Liver (tissue), 9 donors: Measurements from ENCODE around the gene SMPD4. TPM values are rescaled to one million over a fixed set of nuclear protein-coding genes. Genes with fewer than 3 reads are reported as not detected.
"Not testable (repeated sequence)": the region's sequence is repeated elsewhere in the genome, so short reads cannot be mapped to it uniquely, and the experiment has no call there.

Experiments used
- DNase-seq: peaks from one replicate; pipeline ENCODE4 v3.0.0-alpha.2; 2017; ENCODE audit warnings: low spot score
- H3K27ac ChIP-seq, 2 donors: one replicate each; pipeline ENCODE4 v1.7.0; 2013; ENCODE audit warnings: inconsistent platforms in 2 of 2, low read length in 2 of 2, control low read depth in 1 of 2, low read depth in 1 of 2, mild to moderate bottlenecking in 1 of 2
- H3K27me3 ChIP-seq, 4 donors: one replicate each; pipeline versions ENCODE4 v1.6.1 to v1.7.0; 2013; ENCODE audit warnings: low read length in 3 of 4, inconsistent platforms in 1 of 4, mild to moderate bottlenecking in 1 of 4, moderate library complexity in 1 of 4; ENCODE audit not compliant: control insufficient read depth in 4 of 4, insufficient read depth in 4 of 4
- H3K36me3 ChIP-seq, 4 donors: one replicate each; pipeline versions ENCODE4 v1.6.1 to v1.7.0; 2013; ENCODE audit warnings: low read length in 3 of 4, mild to moderate bottlenecking in 3 of 4, low read depth in 1 of 4, moderate library complexity in 1 of 4; ENCODE audit not compliant: control insufficient read depth in 4 of 4, insufficient read depth in 3 of 4
- H3K4me1 ChIP-seq, 4 donors: one replicate each; pipeline versions ENCODE4 v1.6.1 to v1.7.0; 2013; ENCODE audit warnings: low read length in 3 of 4, mild to moderate bottlenecking in 3 of 4, moderate library complexity in 1 of 4; ENCODE audit not compliant: control insufficient read depth in 4 of 4, insufficient read depth in 4 of 4
- H3K4me3 ChIP-seq, 3 donors: one replicate each; pipeline versions ENCODE4 v1.6.1 to v1.7.0; 2013; ENCODE audit warnings: low read length in 3 of 3, control low read depth in 1 of 3, low read depth in 1 of 3, mild to moderate bottlenecking in 1 of 3
- H3K9ac ChIP-seq, 2 donors: one replicate each; pipeline ENCODE4 v1.7.0; 2013; ENCODE audit warnings: low read length in 2 of 2, mild to moderate bottlenecking in 2 of 2, moderate library complexity in 2 of 2, control low read depth in 1 of 2, low read depth in 1 of 2
- H3K9me3 ChIP-seq, 4 donors: one replicate each; pipeline versions ENCODE4 v1.6.1 to v1.7.0; 2013; ENCODE audit warnings: low read length in 3 of 4; ENCODE audit not compliant: control insufficient read depth in 4 of 4
- GABPA ChIP-seq, 2 donors: IDR thresholded peaks in 1 of 2; conservative IDR thresholded peaks in 1 of 2; 2 replicates each; pipeline ENCODE4 v1.6.1; 2016; ENCODE audit warnings: antibody characterized with exemption in 2 of 2, mild to moderate bottlenecking in 1 of 2, moderate library complexity in 1 of 2
- HNF4A ChIP-seq, 2 donors: conservative IDR thresholded peaks; 2 replicates each; pipeline ENCODE4 v1.6.1; 2016; ENCODE audit warnings: antibody characterized with exemption in 2 of 2, mild to moderate bottlenecking in 2 of 2
- RAD21 ChIP-seq, 2 donors: IDR thresholded peaks; 2 replicates each; pipeline ENCODE4 v1.6.1; 2016; ENCODE audit warnings: antibody characterized with exemption in 2 of 2, mild to moderate bottlenecking in 2 of 2
- REST ChIP-seq: IDR thresholded peaks from 2 replicates; pipeline ENCODE4 v1.6.1; 2016; ENCODE audit warnings: antibody characterized with exemption, mild to moderate bottlenecking
- TAF1 ChIP-seq: conservative IDR thresholded peaks from 2 replicates; pipeline ENCODE4 v1.6.1; 2016; ENCODE audit warnings: antibody characterized with exemption, mild to moderate bottlenecking
- WGBS: extraction: QIAGEN DNeasy Blood & Tissue Kit; methylation state at CpG from one replicate; pipeline ENCODE4 v1.1.7; 2013; 5-methylcytosine and 5-hydroxymethylcytosine counted together
- polyA plus RNA-seq, 2 donors: library from polyadenylated mRNA; stranded (reverse) in 1 of 2; unstranded in 1 of 2; fragments of 200-250 nt in 1 of 2; fragments of >200 nt in 1 of 2; fragmentation: Nextera tagmentation in 1 of 2; extraction: Ambion mirVana in 1 of 2; gene quantifications; one replicate each; pipeline versions ENCODE4 v1.2.1 to v1.2.3, GENCODE V29; 2013 to 2015
- total RNA-seq, 2 donors: library from RNA; depleted of rRNA; stranded (reverse); fragments of >200 nt; gene quantifications; one replicate each; pipeline ENCODE4 v1.2.3, GENCODE V29; 2014
- donor health status: healthy.
- donor health status: healthy.
- donor health status: healthy.
- donor health status: healthy.
- donor health status: healthy.

The SMPD4 gene
- total and polyA plus RNA-seq, 4 donors: 9.9 to 22.3 (median 17.7) TPM

GRCh38 chr2:130169896-130170295, 11.5 kb downstream of the SMPD4 start (continued):
- no peak for TF ChIP-seq REST

- not testable (repeated sequence) for DNase-seq, H3K9ac ChIP-seq, H3K27me3 ChIP-seq, H3K27ac ChIP-seq, H3K9me3 ChIP-seq, H3K4me3 ChIP-seq, H3K4me1 ChIP-seq
- H3K36me3 ChIP-seq: peaks cover 13 to 46% (median 22%) of the 10 kb centered on the region in 4 donors
- WGBS: 93% methylated on average over 3 of the region's 3 CpGs
Observed at GRCh38 chr2:130169163-130169562, 12.2 kb downstream of the SMPD4 start.

- not testable (repeated sequence) for H3K27ac ChIP-seq, H3K9ac ChIP-seq, DNase-seq, H3K27me3 ChIP-seq, H3K4me1 ChIP-seq, H3K4me3 ChIP-seq, H3K9me3 ChIP-seq
- WGBS: 84% methylated on average over 3 of the region's 3 CpGs
- peaks cover 10 to 41% (median 27%) of the 10 kb centered on the region in 4 donors for H3K36me3 ChIP-seq
Observed at GRCh38 chr2:130166611-130167010, 14.8 kb downstream of the SMPD4 start.

- TF ChIP-seq RAD21 (IDR thresholded peaks at IDR 0.05) (no peak), TAF1 (no peak), GABPA (IDR thresholded peaks at IDR 0.05 in 1 of 2, conservative IDR thresholded peaks at IDR 0.05 in 1 of 2) (no peak)
- H3K27ac ChIP-seq: no peak overlapping the region
- DNase-seq: no peak
- H3K4me3 ChIP-seq: no peak overlapping the region
- H3K9ac ChIP-seq: no peak overlapping the region
- no peaks in the 10 kb centered on the region for H3K27me3 ChIP-seq
- no peaks in the 10 kb centered on the region for H3K4me1 ChIP-seq
- WGBS: 96% methylated on average over 8 of the region's 8 CpGs
- no peaks in the 10 kb centered on the region for H3K9me3 ChIP-seq
- peaks cover 12 to 37% (median 25%) of the 10 kb centered on the region in 4 donors for H3K36me3 ChIP-seq
Observed at GRCh38 chr2:130165293-130166016, 15.9 kb downstream of the SMPD4 start.

GRCh38 chr2:130162968-130163367, 18.4 kb downstream of the SMPD4 start:
- no peak overlapping the region for H3K27ac ChIP-seq
- no peak overlapping the region for H3K4me3 ChIP-seq
- H3K9me3 ChIP-seq: no peaks in the 10 kb centered on the region
- H3K27me3 ChIP-seq: no peaks in the 10 kb centered on the region
- H3K9ac ChIP-seq: no peak overlapping the region
- DNase-seq: no peak
- H3K36me3 ChIP-seq: peaks cover 9 to 41% (median 21%) of the 10 kb centered on the region in 4 donors
- no peaks in the 10 kb centered on the region for H3K4me1 ChIP-seq
- TF ChIP-seq HNF4A (conservative IDR thresholded peaks at IDR 0.05): no peak
- 95% methylated on average over 9 of the region's 9 CpGs for WGBS

GRCh38 chr2:130162486-130162885, 18.9 kb downstream of the SMPD4 start:
- H3K4me3 ChIP-seq, H3K9ac ChIP-seq, H3K9me3 ChIP-seq, H3K4me1 ChIP-seq, DNase-seq, H3K27ac ChIP-seq, H3K27me3 ChIP-seq: not testable (repeated sequence)
- WGBS: 93% methylated on average over 7 of the region's 7 CpGs
- peaks cover 9 to 37% (median 19%) of the 10 kb centered on the region in 4 donors for H3K36me3 ChIP-seq

- DNase-seq, H3K4me1 ChIP-seq, H3K27me3 ChIP-seq, H3K4me3 ChIP-seq, H3K9me3 ChIP-seq, H3K9ac ChIP-seq, H3K27ac ChIP-seq: not testable (repeated sequence)
- 85% methylated on average over 25 of the region's 25 CpGs for WGBS
- H3K36me3 ChIP-seq: peaks cover 6 to 26% (median 15%) of the 10 kb centered on the region in 4 donors
Observed at GRCh38 chr2:130160838-130161705, 20.3 kb downstream of the SMPD4 start.
